Mesenchymal stem cell (in vitro differentiated cells and primary cell): ENCODE results near the gene SYT9.

Experiments
- DNase-seq: peaks from one replicate; pipeline ENCODE4 v3.0.0-alpha.2; 2013
- H2AFZ ChIP-seq: one replicate; pipeline ENCODE4 v1.6.1; 2013; ENCODE audit warnings: low read depth, mild to moderate bottlenecking, control low read depth, inconsistent platforms, low read length, moderate library complexity
- H2AK5ac ChIP-seq: 2 replicates; pipeline ENCODE4 v1.6.1; 2013; ENCODE audit warnings: low read length, moderate library complexity, mild to moderate bottlenecking, inconsistent platforms; ENCODE audit not compliant: severe bottlenecking
- H2BK120ac ChIP-seq: one replicate; pipeline ENCODE4 v1.6.1; 2013; ENCODE audit warnings: low read depth, mild to moderate bottlenecking, inconsistent platforms, low read length, moderate library complexity
- H2BK12ac ChIP-seq, 2 experiments: one replicate each; pipeline ENCODE4 v1.6.1; 2013; ENCODE audit warnings: inconsistent platforms in 2 of 2, low read length in 2 of 2, mild to moderate bottlenecking in 2 of 2, moderate library complexity in 2 of 2, control low read depth in 1 of 2
- H2BK15ac ChIP-seq: one replicate; pipeline ENCODE4 v1.6.1; 2013; ENCODE audit warnings: mild to moderate bottlenecking, low read depth, inconsistent platforms; ENCODE audit not compliant: poor library complexity, severe bottlenecking
- H2BK5ac ChIP-seq: 2 replicates; pipeline ENCODE4 v1.6.1; 2013; ENCODE audit warnings: low read depth, mild to moderate bottlenecking, low read length, control low read depth, inconsistent platforms; ENCODE audit not compliant: poor library complexity, severe bottlenecking
- H3K14ac ChIP-seq, 2 experiments: one replicate each; pipeline ENCODE4 v1.6.1; 2013; ENCODE audit warnings: inconsistent platforms in 2 of 2, low read length in 2 of 2, control low read depth in 1 of 2, mild to moderate bottlenecking in 1 of 2, moderate library complexity in 1 of 2
- H3K18ac ChIP-seq, 2 experiments: one replicate each; pipeline ENCODE4 v1.6.1; 2013; ENCODE audit warnings: inconsistent platforms in 2 of 2, low read length in 2 of 2, control low read depth in 1 of 2, low read depth in 1 of 2, mild to moderate bottlenecking in 1 of 2
- H3K23ac ChIP-seq, 2 experiments: one replicate each; pipeline ENCODE4 v1.6.1; 2013; ENCODE audit warnings: inconsistent platforms in 2 of 2, low read length in 2 of 2, mild to moderate bottlenecking in 2 of 2, moderate library complexity in 2 of 2, control low read depth in 1 of 2
- H3K27ac ChIP-seq: 2 replicates; pipeline ENCODE4 v1.5.1; 2013; ENCODE audit warnings: mild to moderate bottlenecking, moderate library complexity, low read length, control low read depth, inconsistent platforms; ENCODE audit not compliant: poor library complexity, severe bottlenecking
- H3K27me3 ChIP-seq, 2 experiments: 2 replicates each; pipeline versions ENCODE4 v1.6.1 to v1.7.0; 2013; ENCODE audit warnings: low read length in 2 of 2, mild to moderate bottlenecking in 2 of 2, moderate library complexity in 2 of 2, control low read depth in 1 of 2, inconsistent platforms in 1 of 2; ENCODE audit not compliant: control insufficient read depth in 1 of 2, insufficient read depth in 1 of 2
- H3K36me3 ChIP-seq, 2 experiments: 2 replicates each; pipeline versions ENCODE4 v1.6.1 to v1.7.0; 2013; ENCODE audit warnings: low read length in 2 of 2, control low read depth in 1 of 2, inconsistent platforms in 1 of 2, low read depth in 1 of 2, mild to moderate bottlenecking in 1 of 2; ENCODE audit not compliant: insufficient read depth in 2 of 2, control insufficient read depth in 1 of 2
- H3K4ac ChIP-seq, 2 experiments: one replicate each; pipeline ENCODE4 v1.6.1; 2013; ENCODE audit warnings: inconsistent platforms in 2 of 2, low read length in 2 of 2, mild to moderate bottlenecking in 2 of 2, moderate library complexity in 2 of 2, control low read depth in 1 of 2, low read depth in 1 of 2
- H3K4me1 ChIP-seq: 2 replicates; pipeline ENCODE4 v1.6.1; 2013; ENCODE audit warnings: low read depth, low read length, control low read depth; ENCODE audit not compliant: control insufficient read depth, insufficient read depth
- H3K4me2 ChIP-seq: 2 replicates; pipeline ENCODE4 v1.6.1; 2013; ENCODE audit warnings: low read length, mild to moderate bottlenecking, inconsistent platforms; ENCODE audit not compliant: poor library complexity, severe bottlenecking
- H3K4me3 ChIP-seq, 2 experiments: 2 replicates each; pipeline versions ENCODE4 v1.5.1 to v1.7.0; 2013; ENCODE audit warnings: low read length in 2 of 2, mild to moderate bottlenecking in 2 of 2, control low read depth in 1 of 2, low read depth in 1 of 2; ENCODE audit not compliant: insufficient read depth in 1 of 2
- H3K79me1 ChIP-seq: replicated peaks from 2 replicates; pipeline ENCODE4 v1.6.1; 2013; ENCODE audit warnings: mild to moderate bottlenecking, control low read depth, low read length, inconsistent platforms; ENCODE audit not compliant: poor library complexity, severe bottlenecking
- H3K9ac ChIP-seq: 2 replicates; pipeline ENCODE4 v1.7.0; 2013; ENCODE audit warnings: mild to moderate bottlenecking, low read length, moderate library complexity
- H3K9me3 ChIP-seq: 2 replicates; pipeline ENCODE4 v1.7.0; 2013; ENCODE audit warnings: mild to moderate bottlenecking, low read length; ENCODE audit not compliant: control insufficient read depth
- H4K8ac ChIP-seq: one replicate; pipeline ENCODE4 v1.6.1; 2013; ENCODE audit warnings: inconsistent platforms, mild to moderate bottlenecking, low read length, moderate library complexity
- H4K91ac ChIP-seq: one replicate; pipeline ENCODE4 v1.6.1; 2013; ENCODE audit warnings: mild to moderate bottlenecking, low read length, inconsistent platforms
- WGBS: methylation state at CpG from one replicate; pipeline ENCODE4 v1.1.7; 2013; ENCODE audit warnings: mixed read lengths; 5-methylcytosine and 5-hydroxymethylcytosine counted together

SYT9 gene

DNA sequence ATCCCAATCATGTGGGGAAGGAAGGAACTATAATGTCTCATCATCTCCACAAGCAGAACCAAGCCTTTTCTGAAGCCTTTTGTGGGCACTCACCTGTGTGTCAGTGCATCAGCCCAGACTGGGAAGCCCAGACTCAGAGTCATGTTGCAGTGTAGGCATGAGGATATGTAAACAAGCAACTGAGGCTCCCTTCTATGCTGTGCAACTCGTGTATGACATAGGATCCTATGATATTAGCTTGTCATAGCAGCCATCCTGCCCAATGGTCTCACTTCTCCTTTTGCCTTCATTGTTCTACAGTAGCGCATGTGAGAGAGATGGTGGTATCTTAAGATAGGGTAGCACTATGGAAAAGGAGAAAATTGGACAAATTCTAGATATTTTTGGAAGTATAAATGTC, 130.2 kb downstream of the SYT9 start:
- no peak overlapping the region for H2BK12ac ChIP-seq
- no peak overlapping the region for H4K8ac ChIP-seq
- no peak overlapping the region for H2AFZ ChIP-seq
- no peak overlapping the region for H2AK5ac ChIP-seq
- H3K4me1 ChIP-seq = no peaks in the 10 kb centered on the region
- H3K27ac ChIP-seq = no peak overlapping the region
- no peak overlapping the region for H4K91ac ChIP-seq
- no peak overlapping the region for H3K14ac ChIP-seq
- H3K9me3 ChIP-seq = no peaks in the 10 kb centered on the region
- no peak overlapping the region for H2BK15ac ChIP-seq
- H3K79me1 ChIP-seq = no peaks in the 10 kb centered on the region
- no peak overlapping the region for H2BK5ac ChIP-seq
- H3K4ac ChIP-seq = no peak overlapping the region
- no peak overlapping the region for H3K23ac ChIP-seq
- no peak overlapping the region for H3K4me3 ChIP-seq
- no peak overlapping the region for H3K18ac ChIP-seq
- H3K4me2 ChIP-seq = no peak overlapping the region
- no peak overlapping the region for H3K9ac ChIP-seq
- H3K27me3 ChIP-seq = no peaks in the 10 kb centered on the region
- no peak overlapping the region for H2BK120ac ChIP-seq
- H3K36me3 ChIP-seq = no peaks in the 10 kb centered on the region
- DNase-seq = no peak
- 64% methylated on average over 2 of the region's 2 CpGs for WGBS

DNA sequence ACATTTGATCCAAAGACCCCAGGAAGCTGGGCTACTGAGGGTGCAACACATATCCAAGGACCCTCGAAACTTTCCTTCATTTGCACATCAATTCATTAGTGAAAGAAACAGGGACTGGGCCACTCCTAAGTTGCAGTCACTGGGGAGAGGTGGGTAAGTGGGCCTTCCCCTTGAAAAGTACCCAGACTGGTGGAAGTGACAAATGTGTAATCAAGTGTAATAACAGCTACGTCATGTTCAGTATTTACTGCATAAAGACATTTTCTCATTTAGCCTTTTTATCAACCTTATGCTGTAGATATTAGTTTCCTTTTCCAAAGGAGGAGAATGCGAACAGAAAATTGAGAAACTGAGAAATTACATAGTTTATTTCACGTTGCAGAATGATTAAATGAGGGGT, 131.7 kb downstream of the SYT9 start:
- Histone ChIP-seq H3K4me3 (no peak overlapping the region), H3K23ac (no peak overlapping the region), H3K36me3 (no peaks in the 10 kb centered on the region), H4K8ac (no peak overlapping the region), H3K9ac (no peak overlapping the region), H2BK120ac (no peak overlapping the region), H3K79me1 (no peaks in the 10 kb centered on the region), H3K14ac (no peak overlapping the region), H3K4me1 (no peaks in the 10 kb centered on the region), H3K27me3 (no peaks in the 10 kb centered on the region), H2BK15ac (no peak overlapping the region), H3K4ac (no peak overlapping the region), H3K27ac (no peak overlapping the region), H3K9me3 (no peaks in the 10 kb centered on the region), H2AFZ (no peak overlapping the region), H4K91ac (no peak overlapping the region), H2AK5ac (no peak overlapping the region), H3K4me2 (no peak overlapping the region), H3K18ac (no peak overlapping the region), H2BK12ac (no peak overlapping the region), H2BK5ac (no peak overlapping the region)
- WGBS = 57% methylated on average over 2 of the region's 4 CpGs
- no peak for DNase-seq

- Histone ChIP-seq H3K4ac (no peak overlapping the region), H3K9ac (no peak overlapping the region), H3K79me1 (no peaks in the 10 kb centered on the region), H3K27me3 (no peaks in the 10 kb centered on the region), H3K9me3 (no peaks in the 10 kb centered on the region), H2BK12ac (no peak overlapping the region), H3K14ac (no peak overlapping the region), H4K91ac (no peak overlapping the region), H2AK5ac (no peak overlapping the region), H3K27ac (no peak overlapping the region), H3K23ac (no peak overlapping the region), H3K18ac (no peak overlapping the region), H3K36me3 (no peaks in the 10 kb centered on the region), H4K8ac (no peak overlapping the region), H3K4me1 (no peaks in the 10 kb centered on the region), H3K4me2 (no peak overlapping the region), H2AFZ (no peak overlapping the region), H2BK5ac (no peak overlapping the region), H2BK120ac (no peak overlapping the region), H3K4me3 (no peak overlapping the region), H2BK15ac (no peak overlapping the region)
- no peak for DNase-seq
Measured at GRCh38 chr11:7384691-7385090, 133.0 kb downstream of the SYT9 start.

- Histone ChIP-seq H4K8ac (no peak overlapping the region), H3K36me3 (no peaks in the 10 kb centered on the region), H3K23ac (no peak overlapping the region), H3K27me3 (no peaks in the 10 kb centered on the region), H2BK5ac (no peak overlapping the region), H3K27ac (no peak overlapping the region), H3K9ac (no peak overlapping the region), H2BK120ac (no peak overlapping the region), H2BK12ac (no peak overlapping the region), H3K9me3 (no peaks in the 10 kb centered on the region), H3K4me2 (no peak overlapping the region), H2BK15ac (no peak overlapping the region), H3K4me3 (no peak overlapping the region), H3K14ac (no peak overlapping the region), H3K4ac (no peak overlapping the region), H2AK5ac (no peak overlapping the region), H2AFZ (no peak overlapping the region), H3K18ac (no peak overlapping the region), H3K4me1 (no peaks in the 10 kb centered on the region), H3K79me1 (no peaks in the 10 kb centered on the region), H4K91ac (no peak overlapping the region)
- no peak for DNase-seq
- no CpG with 5 or more reads among the region's 1 CpG for WGBS
Measured at GRCh38 chr11:7385532-7385931, 133.8 kb downstream of the SYT9 start.
